Naive thymus-derived CD4-positive, alpha-beta T cell (primary cell): Measurements from ENCODE around the gene REV1. TPM values are rescaled to one million over a fixed set of nuclear protein-coding genes. Genes with fewer than 3 reads are reported as not detected.
"Not testable (repeated sequence)": the region's sequence is repeated elsewhere in the genome, so short reads cannot be mapped to it uniquely, and the experiment has no call there.

ENCODE experiments used
- ATAC-seq: fragments of 150-1000 bp; cut with Tn5 transposase; 2 replicates; pipeline ENCODE4 v1.10.0; 2021; ENCODE audit warnings: mild to moderate bottlenecking, moderate library complexity
- CTCF ChIA-PET: fragments of 350-600 bp; sonication (Branson Sonifier 250); formaldehyde crosslinking; loops from one replicate; lab custom pipeline; 2021; ENCODE audit warnings: antibody characterized with exemption; lab: Charles Lee
- POLR2A ChIA-PET: fragments of 350-600 bp; sonication (Branson Sonifier 250); formaldehyde crosslinking; loops from one replicate; lab custom pipeline; 2021; ENCODE audit warnings: antibody characterized with exemption, inconsistent platforms; lab: Charles Lee
- DNase-seq, 9 donors: peaks; one replicate each; pipeline versions ENCODE4 v3.0.0 to v3.0.0-alpha.2; 2020 to 2022; ENCODE audit warnings: mixed read lengths in 1 of 9
- H3K27ac ChIP-seq: one replicate; pipeline ENCODE4 v1.7.0; 2013; ENCODE audit warnings: mild to moderate bottlenecking, low read depth, low read length, moderate library complexity
- H3K27me3 ChIP-seq, 2 donors: one replicate each; pipeline ENCODE4 v1.7.0; 2013; ENCODE audit warnings: low read length in 2 of 2, mild to moderate bottlenecking in 2 of 2, moderate library complexity in 2 of 2; ENCODE audit not compliant: control insufficient read depth in 2 of 2, insufficient read depth in 2 of 2
- H3K36me3 ChIP-seq, 3 experiments: 1 replicate in 2 of 3; 2 replicates in 1 of 3; pipeline ENCODE4 v1.7.0; 2013; ENCODE audit warnings: low read length in 3 of 3, mild to moderate bottlenecking in 3 of 3, moderate library complexity in 1 of 3; ENCODE audit not compliant: insufficient read depth in 3 of 3, control insufficient read depth in 2 of 3
- H3K4me1 ChIP-seq, 2 donors: one replicate each; pipeline ENCODE4 v1.7.0; 2013; ENCODE audit warnings: low read length in 2 of 2, mild to moderate bottlenecking in 2 of 2, moderate library complexity in 1 of 2; ENCODE audit not compliant: control insufficient read depth in 2 of 2, insufficient read depth in 2 of 2
- H3K4me3 ChIP-seq: 2 replicates; pipeline ENCODE4 v1.7.0; 2013; ENCODE audit warnings: mild to moderate bottlenecking, low read length
- H3K9me3 ChIP-seq, 3 experiments: 1 replicate in 2 of 3; 2 replicates in 1 of 3; pipeline ENCODE4 v1.7.0; 2013; ENCODE audit warnings: low read length in 3 of 3; ENCODE audit not compliant: control insufficient read depth in 2 of 3
- H3K27ac Mint-ChIP-seq, 9 donors: one replicate each; pipeline ENCODE4 v1.8.0; 2020 to 2022; ENCODE audit warnings: mixed read lengths in 9 of 9, mild to moderate bottlenecking in 8 of 9, moderate library complexity in 5 of 9, inconsistent platforms in 2 of 9
- H3K27me3 Mint-ChIP-seq, 5 donors: one replicate each; pipeline ENCODE4 v1.8.0; 2021 to 2022; ENCODE audit warnings: mixed read lengths in 5 of 5, mild to moderate bottlenecking in 1 of 5
- H3K36me3 Mint-ChIP-seq, 5 donors: one replicate each; pipeline ENCODE4 v1.8.0; 2020 to 2022; ENCODE audit warnings: mixed read lengths in 5 of 5, mild to moderate bottlenecking in 3 of 5, inconsistent platforms in 1 of 5
- H3K4me1 Mint-ChIP-seq, 7 donors: one replicate each; pipeline ENCODE4 v1.8.0; 2020 to 2022; ENCODE audit warnings: mixed read lengths in 7 of 7, mild to moderate bottlenecking in 3 of 7, inconsistent platforms in 1 of 7
- H3K4me3 Mint-ChIP-seq, 10 donors: one replicate each; pipeline ENCODE4 v1.8.0; 2020 to 2022; ENCODE audit warnings: mild to moderate bottlenecking in 10 of 10, mixed read lengths in 10 of 10, moderate library complexity in 6 of 10, inconsistent platforms in 2 of 10
- H3K9me3 Mint-ChIP-seq, 11 donors: one replicate each; pipeline ENCODE4 v1.8.0; 2020 to 2022; ENCODE audit warnings: mixed read lengths in 11 of 11, mild to moderate bottlenecking in 4 of 11, inconsistent platforms in 1 of 11, moderate library complexity in 1 of 11
- intact Hi-C, 2 donors: fragments of 100-400 bp; cut with micrococcal nuclease; formaldehyde crosslinking; loops; one replicate each; pipeline ENCODE4 v1.15.1; 2023
- polyA plus RNA-seq, 2 donors: library from polyadenylated mRNA; unstranded; fragments of 300-500 nt; fragmentation: Illumina TruSeq; gene quantifications; one replicate each; pipeline ENCODE4 v1.2.3, GENCODE V29; 2021
- total RNA-seq, 6 experiments: library from RNA in 5 of 6; stranded (reverse) in 5 of 6; gene quantifications; 1 replicate in 5 of 6; 2 replicates in 1 of 6; pipeline ENCODE4 v1.2.3 and lab custom pipeline; 2021 to 2026

Gene REV1
- total and polyA plus RNA-seq, 7 experiments from 2014 or later = 23.1 to 72.5 (median 54.3) TPM

GRCh38 chr2:99473518-99474083, 16.2 kb downstream of the REV1 start:
- no peak overlapping the region for H3K27ac ChIP-seq
- H3K36me3 Mint-ChIP-seq = peaks cover 0 to 27% (median 14%) of the 10 kb centered on the region in 5 donors
- DNase-seq (no peak), ATAC-seq (no peak)
- H3K36me3 ChIP-seq = no peaks in the 10 kb centered on the region
- no peak overlapping the region for H3K4me3 ChIP-seq
- H3K9me3 ChIP-seq = no peaks in the 10 kb centered on the region
- H3K4me1 Mint-ChIP-seq = peaks cover 22 to 85% (median 74%) of the 10 kb centered on the region in 7 donors
- POLR2A ChIA-PET = no interaction called here
- H3K4me3 Mint-ChIP-seq = peak overlapping the region in 3 of 10 donors; percentile 4 to 37 (median 24)
- intact Hi-C loops = no loop called here
- peaks cover 0 to 5% of the 10 kb centered on the region in 2 donors for H3K4me1 ChIP-seq
- no peaks in the 10 kb centered on the region for H3K27me3 Mint-ChIP-seq
- no peaks in the 10 kb centered on the region for H3K27me3 ChIP-seq
- peaks cover 0 to 14% (median 0%) of the 10 kb centered on the region in 11 donors for H3K9me3 Mint-ChIP-seq
- H3K27ac Mint-ChIP-seq = peak overlapping the region in 3 of 9 donors; percentile 23 to 51 (median 33)
- CTCF ChIA-PET = no interaction called here

- no peaks in the 10 kb centered on the region for H3K27me3 ChIP-seq
- peaks cover 0 to 5% of the 10 kb centered on the region in 2 donors for H3K4me1 ChIP-seq
- H3K27me3 Mint-ChIP-seq = no peaks in the 10 kb centered on the region
- H3K9me3 ChIP-seq = no peaks in the 10 kb centered on the region
- POLR2A ChIA-PET = no interaction called here
- no peak overlapping the region for H3K27ac ChIP-seq
- peaks cover 21 to 82% (median 74%) of the 10 kb centered on the region in 7 donors for H3K4me1 Mint-ChIP-seq
- CTCF ChIA-PET = no interaction called here
- peaks cover 0 to 31% (median 14%) of the 10 kb centered on the region in 5 donors for H3K36me3 Mint-ChIP-seq
- intact Hi-C loops = no loop called here
- no peak overlapping the region for H3K4me3 ChIP-seq
- H3K4me3 Mint-ChIP-seq = peak overlapping the region in 3 of 10 donors; percentile 0 to 16 (median 2)
- ATAC-seq = no peak
- H3K9me3 Mint-ChIP-seq = peaks cover 0 to 14% (median 0%) of the 10 kb centered on the region in 11 donors
- H3K27ac Mint-ChIP-seq = peak overlapping the region in 1 of 9 donors; percentile 22
- DNase-seq = no peak
- no peaks in the 10 kb centered on the region for H3K36me3 ChIP-seq
Measured at GRCh38 chr2:99472600-99472960, 17.2 kb downstream of the REV1 start.

- H3K27ac ChIP-seq = no peak overlapping the region
- CTCF ChIA-PET = interaction anchor here (0.6 kb wide), 1 partner anchor 87 kb away, joined by 3 read pairs; no protein-coding TSS in a partner anchor
- Mint-ChIP-seq H3K4me3 (peak overlapping the region in 5 of 10 donors; percentile 0 to 48 (median 2)), H3K9me3 (peaks cover 0 to 14% (median 0%) of the 10 kb centered on the region in 11 donors), H3K4me1 (peaks cover 21 to 81% (median 75%) of the 10 kb centered on the region in 7 donors), H3K27me3 (no peaks in the 10 kb centered on the region), H3K36me3 (peaks cover 0 to 31% (median 14%) of the 10 kb centered on the region in 5 donors), H3K27ac (peak overlapping the region in 4 of 9 donors; percentile 2 to 71 (median 44))
- ATAC-seq (no peak), DNase-seq (no peak)
- no peaks in the 10 kb centered on the region for H3K27me3 ChIP-seq
- H3K4me1 ChIP-seq = peaks cover 0 to 5% of the 10 kb centered on the region in 2 donors
- intact Hi-C loops = no loop called here
- H3K9me3 ChIP-seq = no peaks in the 10 kb centered on the region
- POLR2A ChIA-PET = no interaction called here
- H3K36me3 ChIP-seq = no peaks in the 10 kb centered on the region
- no peak overlapping the region for H3K4me3 ChIP-seq
Measured at GRCh38 chr2:99471654-99472599, 17.9 kb downstream of the REV1 start.

GRCh38 chr2:99470957-99471356, 18.9 kb downstream of the REV1 start:
- CTCF ChIA-PET = no interaction called here
- Mint-ChIP-seq H3K4me3 (no peak overlapping the region), H3K36me3 (peaks cover 0 to 31% (median 14%) of the 10 kb centered on the region in 5 donors), H3K27ac (no peak overlapping the region), H3K27me3 (no peaks in the 10 kb centered on the region), H3K9me3 (peaks cover 0 to 14% (median 0%) of the 10 kb centered on the region in 11 donors), H3K4me1 (peaks cover 21 to 82% (median 73%) of the 10 kb centered on the region in 7 donors)
- POLR2A ChIA-PET = no interaction called here
- no peak for DNase-seq
- Histone ChIP-seq H3K36me3 (no peaks in the 10 kb centered on the region), H3K27me3 (no peaks in the 10 kb centered on the region), H3K27ac (no peak overlapping the region), H3K4me3 (no peak overlapping the region), H3K4me1 (peaks cover 0 to 5% of the 10 kb centered on the region in 2 donors), H3K9me3 (no peaks in the 10 kb centered on the region)
- ATAC-seq = no peak
- intact Hi-C loops = no loop called here

- intact Hi-C loops, ATAC-seq, DNase-seq, H3K27me3 ChIP-seq, CTCF ChIA-PET, H3K9me3 ChIP-seq, POLR2A ChIA-PET, H3K4me3 ChIP-seq, H3K27ac ChIP-seq, H3K4me1 ChIP-seq, H3K27me3 Mint-ChIP-seq, H3K36me3 ChIP-seq: not testable (repeated sequence)
- peaks cover 0 to 31% (median 14%) of the 10 kb centered on the region in 5 donors for H3K36me3 Mint-ChIP-seq
- H3K9me3 Mint-ChIP-seq = peaks cover 0 to 14% (median 0%) of the 10 kb centered on the region in 11 donors
- peak overlapping the region in 1 of 10 donors; percentile 36 for H3K4me3 Mint-ChIP-seq
- H3K27ac Mint-ChIP-seq = peak overlapping the region in 3 of 9 donors; percentile 3 to 65 (median 14)
- H3K4me1 Mint-ChIP-seq = peaks cover 21 to 86% (median 75%) of the 10 kb centered on the region in 7 donors
Measured at GRCh38 chr2:99470459-99470858, 19.4 kb downstream of the REV1 start.

- Mint-ChIP-seq H3K27ac (peak overlapping the region in 1 of 9 donors; percentile 59), H3K4me1 (peaks cover 16 to 79% (median 68%) of the 10 kb centered on the region in 7 donors), H3K4me3 (no peak overlapping the region), H3K36me3 (peaks cover 0 to 26% (median 14%) of the 10 kb centered on the region in 5 donors), H3K27me3 (no peaks in the 10 kb centered on the region), H3K9me3 (peaks cover 0 to 14% (median 0%) of the 10 kb centered on the region in 11 donors)
- no peaks in the 10 kb centered on the region for H3K27me3 ChIP-seq
- no peak overlapping the region for H3K27ac ChIP-seq
- ChIA-PET POLR2A (no interaction called here), CTCF (no interaction called here)
- no peaks in the 10 kb centered on the region for H3K9me3 ChIP-seq
- H3K4me3 ChIP-seq = no peak overlapping the region
- intact Hi-C loops = no loop called here
- ATAC-seq = no peak
- DNase-seq = no peak
- peaks cover 0 to 5% of the 10 kb centered on the region in 2 donors for H3K4me1 ChIP-seq
- H3K36me3 ChIP-seq = no peaks in the 10 kb centered on the region
Measured at GRCh38 chr2:99469394-99469793, 20.4 kb downstream of the REV1 start.
